Liver (tissue), 3 donors: Measurements from ENCODE around the gene TMC1.

Experiments
- CTCF ChIP-seq: fragments of 150-350 bp; IDR thresholded peaks from 2 replicates; pipeline ENCODE4 v1.5.1; 2017; ENCODE audit warnings: improper control_type of control experiment, low read depth, low read length; ENCODE audit not compliant: missing input control
- NR2F2 ChIP-seq: IDR thresholded peaks from 2 replicates; pipeline ENCODE4 v1.6.1; 2016; ENCODE audit warnings: antibody characterized with exemption
- RXRA ChIP-seq, 2 donors: IDR thresholded peaks; 2 replicates each; pipeline ENCODE4 v1.6.1; 2017 to 2018; ENCODE audit warnings: antibody characterized with exemption in 2 of 2, mild to moderate bottlenecking in 1 of 2
- SP1 ChIP-seq: IDR thresholded peaks from 2 replicates; pipeline ENCODE4 v1.6.1; 2018; ENCODE audit warnings: antibody characterized with exemption, mild to moderate bottlenecking
- TF ChIP-seq, protein P1 (sequence below): IDR thresholded peaks from 2 replicates; pipeline ENCODE4 v1.6.1; 2016; ENCODE audit warnings: antibody characterized with exemption
- donor health status: healthy.
- donor health status: healthy.

DNA sequence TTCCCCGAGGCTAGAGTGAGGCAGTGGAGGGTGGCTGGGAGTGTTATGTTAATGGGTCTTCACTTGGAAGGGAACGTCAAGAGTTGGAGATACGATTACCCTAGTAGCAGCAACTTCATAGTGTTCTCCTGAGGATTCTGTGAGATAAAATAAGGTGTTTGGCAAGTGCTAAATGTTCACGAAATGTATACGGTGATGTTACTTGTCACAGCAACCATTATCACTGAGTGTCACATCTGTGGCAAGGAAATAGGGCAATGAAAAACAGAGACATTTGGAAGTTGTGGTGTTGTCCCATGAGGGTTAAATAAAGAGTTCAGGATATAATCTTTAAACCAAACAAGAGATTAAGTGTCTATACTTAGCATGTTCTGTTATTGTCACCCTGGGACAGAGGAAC lies 248.1 kb downstream of the TMC1 start:
- TF ChIP-seq, protein P1, sequence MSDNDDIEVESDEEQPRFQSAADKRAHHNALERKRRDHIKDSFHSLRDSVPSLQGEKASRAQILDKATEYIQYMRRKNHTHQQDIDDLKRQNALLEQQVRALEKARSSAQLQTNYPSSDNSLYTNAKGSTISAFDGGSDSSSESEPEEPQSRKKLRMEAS = no peak
- no peak for TF ChIP-seq CTCF
- TF ChIP-seq SP1 = no peak
- TF ChIP-seq NR2F2 = no peak
- no peak for TF ChIP-seq RXRA (IDR thresholded peaks at IDR 0.05)
